Naive thymus-derived CD8-positive, alpha-beta T cell (primary cell): ENCODE measurements around the gene ANKIB1. TPM values are rescaled to one million over a fixed set of nuclear protein-coding genes. Genes with fewer than 3 reads are reported as not detected.

Source experiments
- ATAC-seq, 2 donors: fragments of 150-1000 bp; cut with Tn5 transposase in 1 of 2; sonication (Bioruptor Pico), chemical (Tn5 transposase) in 1 of 2; 1 replicate in 1 of 2; 2 replicates in 1 of 2; pipeline ENCODE4 v1.10.0; 2021; ENCODE audit warnings: mild to moderate bottlenecking in 2 of 2, moderate library complexity in 2 of 2
- POLR2A ChIA-PET: fragments of 350-600 bp; sonication (Branson Sonifier 250); formaldehyde crosslinking; loops from one replicate; lab custom pipeline; 2021; ENCODE audit warnings: antibody characterized with exemption; lab: Charles Lee
- DNase-seq, 10 donors: peaks; one replicate each; pipeline versions ENCODE4 v3.0.0 to v3.0.0-alpha.2; 2020 to 2022
- H3K27ac Mint-ChIP-seq, 10 donors: one replicate each; pipeline ENCODE4 v1.8.0; 2020 to 2022; ENCODE audit warnings: mild to moderate bottlenecking in 10 of 10, mixed read lengths in 10 of 10, moderate library complexity in 4 of 10, inconsistent platforms in 1 of 10
- H3K27me3 Mint-ChIP-seq, 5 donors: one replicate each; pipeline ENCODE4 v1.8.0; 2021 to 2022; ENCODE audit warnings: mixed read lengths in 5 of 5
- H3K36me3 Mint-ChIP-seq, 3 donors: one replicate each; pipeline ENCODE4 v1.8.0; 2020 to 2022; ENCODE audit warnings: mixed read lengths in 3 of 3, mild to moderate bottlenecking in 2 of 3, inconsistent platforms in 1 of 3
- H3K4me1 Mint-ChIP-seq, 4 donors: one replicate each; pipeline ENCODE4 v1.8.0; 2021 to 2022; ENCODE audit warnings: mixed read lengths in 4 of 4
- H3K4me3 Mint-ChIP-seq, 10 donors: one replicate each; pipeline ENCODE4 v1.8.0; 2020 to 2022; ENCODE audit warnings: mild to moderate bottlenecking in 10 of 10, mixed read lengths in 10 of 10, moderate library complexity in 6 of 10, inconsistent platforms in 1 of 10
- H3K9me3 Mint-ChIP-seq, 9 donors: one replicate each; pipeline ENCODE4 v1.8.0; 2020 to 2022; ENCODE audit warnings: mixed read lengths in 9 of 9, mild to moderate bottlenecking in 3 of 9, inconsistent platforms in 1 of 9, moderate library complexity in 1 of 9
- polyA plus RNA-seq, 3 donors: library from polyadenylated mRNA; unstranded; fragments of 300-500 nt; fragmentation: Illumina TruSeq; gene quantifications; one replicate each; pipeline ENCODE4 v1.2.3, GENCODE V29; 2021
- total RNA-seq, 8 experiments: library from RNA in 2 of 8; stranded (reverse) in 2 of 8; gene quantifications; one replicate each; pipeline ENCODE4 v1.2.3 and lab custom pipeline; 2021 to 2026

ANKIB1 gene
- total and polyA plus RNA-seq, 5 experiments from 2014 or later: 5.1 to 91.0 (median 12.7) TPM

DNA sequence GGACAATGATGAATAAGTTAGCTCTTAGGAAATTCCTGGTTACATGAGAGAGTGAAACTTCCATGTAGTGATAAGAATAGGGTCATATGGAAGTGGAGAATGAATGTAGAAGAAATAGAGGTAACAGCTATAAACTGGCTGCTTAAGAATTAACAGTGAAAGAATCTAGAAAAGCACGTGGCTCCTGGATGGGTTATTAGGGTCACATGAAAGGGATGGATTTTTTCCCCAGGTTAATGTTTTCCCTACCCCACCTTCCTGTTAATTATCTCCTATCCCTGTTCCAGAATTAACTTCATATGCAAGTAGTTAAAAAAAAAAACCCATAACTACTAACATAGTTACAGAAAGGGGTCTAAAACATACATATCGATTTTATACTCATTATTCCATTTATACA, 58.0 kb downstream of the ANKIB1 start:
- Mint-ChIP-seq H3K27ac (peak overlapping the region in 1 of 10 donors; percentile 70), H3K4me3 (no peak overlapping the region), H3K36me3 (peaks cover 6 to 40% (median 23%) of the 10 kb centered on the region in 3 donors), H3K27me3 (no peaks in the 10 kb centered on the region), H3K4me1 (peaks cover 0 to 3% (median 1%) of the 10 kb centered on the region in 4 donors), H3K9me3 (no peaks in the 10 kb centered on the region)
- POLR2A ChIA-PET: no interaction called here
- DNase-seq (no peak), ATAC-seq (no peak)

DNA sequence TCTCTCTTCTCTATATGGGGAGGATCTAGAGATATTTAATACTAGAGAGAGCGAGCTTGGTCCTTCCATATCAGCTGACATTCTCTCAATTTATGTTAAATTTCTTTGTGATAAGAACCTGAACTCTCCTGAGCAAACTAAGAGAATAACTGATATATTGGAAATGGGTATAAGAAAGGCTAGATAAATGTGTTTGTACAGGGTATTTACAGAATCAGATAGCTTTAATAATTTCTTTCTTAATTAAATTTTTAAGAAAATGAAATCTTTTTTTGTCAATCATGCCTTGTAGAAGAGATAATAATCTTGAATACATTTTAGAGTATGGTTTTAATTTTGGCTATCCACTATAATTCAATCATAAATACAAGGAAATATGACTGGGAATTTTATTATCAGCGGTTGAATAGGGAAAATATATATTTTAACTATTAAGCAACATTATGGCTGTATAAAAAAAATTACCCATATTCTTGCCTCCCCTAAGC, 58.7 kb downstream of the ANKIB1 start:
- Mint-ChIP-seq H3K36me3 (peaks cover 6 to 39% (median 17%) of the 10 kb centered on the region in 3 donors), H3K27ac (no peak overlapping the region), H3K4me1 (peaks cover 0 to 3% (median 1%) of the 10 kb centered on the region in 4 donors)

DNA sequence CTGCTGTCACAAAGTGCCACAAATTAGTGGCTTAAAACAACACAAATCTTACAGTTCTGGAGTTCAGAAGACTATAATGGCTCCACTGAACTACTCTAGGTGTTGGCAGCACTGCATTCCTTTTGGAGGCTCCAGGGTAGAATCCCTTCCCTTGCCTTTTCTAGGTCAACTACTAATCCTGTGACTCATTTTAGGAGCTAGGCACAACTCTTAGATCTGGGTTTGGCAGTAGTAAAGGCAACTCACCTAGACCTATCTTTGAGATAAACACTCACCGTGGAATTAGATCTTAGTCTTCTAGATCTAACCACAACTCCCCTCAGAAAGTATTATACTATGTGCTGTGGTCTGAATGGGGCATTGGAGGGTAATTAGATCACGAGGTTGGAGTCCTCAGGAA, 60.4 kb downstream of the ANKIB1 start:
- no peaks in the 10 kb centered on the region for H3K9me3 Mint-ChIP-seq
- DNase-seq (no peak), ATAC-seq (no peak)
- H3K4me3 Mint-ChIP-seq: no peak overlapping the region
- no peaks in the 10 kb centered on the region for H3K27me3 Mint-ChIP-seq
- peaks cover 0 to 3% (median 1%) of the 10 kb centered on the region in 4 donors for H3K4me1 Mint-ChIP-seq
- H3K36me3 Mint-ChIP-seq: peaks cover under 1 to 33% (median 10%) of the 10 kb centered on the region in 3 donors
- H3K27ac Mint-ChIP-seq: peak overlapping the region in 2 of 10 donors; percentile 12 to 63
- POLR2A ChIA-PET: no interaction called here

More for the DNA sequence above, 58.7 kb downstream of the ANKIB1 start:
- ATAC-seq (no peak), DNase-seq (no peak)
- POLR2A ChIA-PET: no interaction called here
- Mint-ChIP-seq H3K9me3 (no peaks in the 10 kb centered on the region), H3K4me3 (no peak overlapping the region), H3K27me3 (no peaks in the 10 kb centered on the region)

DNA sequence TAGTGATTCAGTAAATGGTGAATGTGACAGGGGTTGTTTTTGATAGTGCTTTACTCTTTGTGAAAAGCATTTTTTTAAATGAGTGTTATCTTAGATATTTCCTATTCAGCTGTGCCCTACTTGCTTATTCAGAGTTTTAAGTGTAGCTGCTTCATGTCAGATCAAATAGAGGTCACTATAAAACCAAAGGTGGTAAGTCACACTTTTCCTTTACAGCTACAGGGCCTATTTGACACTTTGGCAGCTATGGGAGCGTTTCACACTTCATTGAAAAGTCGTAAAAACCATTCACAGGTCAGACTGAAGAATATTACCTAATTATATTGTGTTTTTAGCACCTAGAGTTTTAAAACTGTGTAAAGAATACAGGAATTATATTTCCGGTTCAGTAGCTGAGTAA, 67.3 kb downstream of the ANKIB1 start:
- ATAC-seq (no peak), DNase-seq (no peak)
- Mint-ChIP-seq H3K36me3 (peaks cover 0 to 28% (median 10%) of the 10 kb centered on the region in 3 donors), H3K4me1 (no peaks in the 10 kb centered on the region), H3K27me3 (no peaks in the 10 kb centered on the region), H3K9me3 (no peaks in the 10 kb centered on the region), H3K4me3 (no peak overlapping the region), H3K27ac (no peak overlapping the region)
- POLR2A ChIA-PET: no interaction called here

DNA sequence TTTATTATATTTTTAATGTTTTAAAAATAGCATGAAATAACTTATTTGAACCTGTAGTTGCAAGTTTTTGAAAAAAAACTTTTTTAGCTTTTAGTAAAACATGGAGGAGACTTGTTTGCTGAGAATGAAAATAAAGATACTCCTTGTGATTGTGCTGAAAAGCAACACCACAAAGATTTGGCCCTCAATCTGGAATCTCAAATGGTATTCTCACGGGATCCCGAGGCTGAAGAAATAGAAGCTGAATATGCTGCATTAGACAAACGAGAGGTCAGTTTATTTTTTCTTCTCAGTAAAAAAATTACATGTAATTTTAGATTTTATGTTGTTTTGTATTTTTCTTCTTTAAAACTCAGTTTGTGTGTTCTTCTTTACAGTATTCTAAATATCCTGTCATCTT, 73.5 kb downstream of the ANKIB1 start:
- no peak for ATAC-seq
- POLR2A ChIA-PET: no interaction called here
- Mint-ChIP-seq H3K36me3 (peaks cover 6 to 19% (median 18%) of the 10 kb centered on the region in 3 donors), H3K9me3 (no peaks in the 10 kb centered on the region), H3K27ac (no peak overlapping the region), H3K4me1 (peaks cover 0 to 5% (median 1%) of the 10 kb centered on the region in 4 donors), H3K4me3 (no peak overlapping the region), H3K27me3 (no peaks in the 10 kb centered on the region)
- DNase-seq: no peak

DNA sequence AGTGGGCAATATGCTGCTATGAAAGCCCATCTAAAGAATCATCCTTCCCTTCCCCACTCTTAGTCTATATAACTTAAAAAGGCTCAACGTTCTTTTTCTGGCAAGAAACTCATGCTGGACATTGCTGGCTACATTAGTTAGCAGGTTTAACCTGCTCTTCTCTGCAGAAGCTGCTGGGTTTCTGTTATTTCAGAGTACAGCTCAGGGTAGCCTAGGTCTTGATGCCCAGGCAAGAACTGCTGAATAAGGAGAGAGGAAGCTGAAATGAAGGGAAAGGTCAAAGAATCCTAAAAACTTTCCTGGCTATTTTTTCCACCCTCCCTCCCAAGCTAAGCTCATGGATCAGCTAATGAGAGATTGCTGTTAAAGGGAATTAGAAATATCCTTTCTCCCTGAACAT, 79.4 kb downstream of the ANKIB1 start:
- peaks cover 10 to 38% (median 20%) of the 10 kb centered on the region in 3 donors for H3K36me3 Mint-ChIP-seq
- no peak for ATAC-seq
- no peak overlapping the region for H3K4me3 Mint-ChIP-seq
- H3K27me3 Mint-ChIP-seq: no peaks in the 10 kb centered on the region
- peak overlapping the region in 2 of 10 donors; percentile 1 to 24 for H3K27ac Mint-ChIP-seq
- no peak for DNase-seq
- no peaks in the 10 kb centered on the region for H3K9me3 Mint-ChIP-seq
- H3K4me1 Mint-ChIP-seq: peaks cover 0 to 7% (median 5%) of the 10 kb centered on the region in 4 donors
- POLR2A ChIA-PET: no interaction called here

DNA sequence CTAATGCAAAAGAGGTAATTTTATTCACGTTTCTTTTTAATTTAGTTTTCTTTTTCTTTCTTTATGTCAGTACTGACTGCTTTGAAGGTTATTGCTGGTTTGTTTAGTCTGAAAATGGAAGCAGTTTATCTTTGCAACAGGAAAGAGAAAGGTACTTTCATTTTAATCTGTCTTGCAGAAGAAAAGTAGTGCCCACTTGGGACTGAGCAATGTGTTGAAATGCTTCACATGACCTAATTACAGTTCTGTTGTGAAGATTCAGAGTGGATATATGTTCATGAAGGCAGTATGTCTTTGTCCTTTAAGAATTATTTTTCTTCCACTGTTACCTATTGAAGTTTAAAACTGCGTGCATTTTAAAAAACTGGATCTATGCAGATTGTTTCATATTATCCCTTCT, 80.1 kb downstream of the ANKIB1 start:
- POLR2A ChIA-PET: no interaction called here
- peaks cover 6 to 34% (median 18%) of the 10 kb centered on the region in 3 donors for H3K36me3 Mint-ChIP-seq
- peaks cover 0 to 7% (median 5%) of the 10 kb centered on the region in 4 donors for H3K4me1 Mint-ChIP-seq
- peak overlapping the region in 1 of 10 donors; percentile 2 for H3K27ac Mint-ChIP-seq
- no peaks in the 10 kb centered on the region for H3K9me3 Mint-ChIP-seq
- DNase-seq (no peak), ATAC-seq (no peak)
- no peak overlapping the region for H3K4me3 Mint-ChIP-seq
- no peaks in the 10 kb centered on the region for H3K27me3 Mint-ChIP-seq

DNA sequence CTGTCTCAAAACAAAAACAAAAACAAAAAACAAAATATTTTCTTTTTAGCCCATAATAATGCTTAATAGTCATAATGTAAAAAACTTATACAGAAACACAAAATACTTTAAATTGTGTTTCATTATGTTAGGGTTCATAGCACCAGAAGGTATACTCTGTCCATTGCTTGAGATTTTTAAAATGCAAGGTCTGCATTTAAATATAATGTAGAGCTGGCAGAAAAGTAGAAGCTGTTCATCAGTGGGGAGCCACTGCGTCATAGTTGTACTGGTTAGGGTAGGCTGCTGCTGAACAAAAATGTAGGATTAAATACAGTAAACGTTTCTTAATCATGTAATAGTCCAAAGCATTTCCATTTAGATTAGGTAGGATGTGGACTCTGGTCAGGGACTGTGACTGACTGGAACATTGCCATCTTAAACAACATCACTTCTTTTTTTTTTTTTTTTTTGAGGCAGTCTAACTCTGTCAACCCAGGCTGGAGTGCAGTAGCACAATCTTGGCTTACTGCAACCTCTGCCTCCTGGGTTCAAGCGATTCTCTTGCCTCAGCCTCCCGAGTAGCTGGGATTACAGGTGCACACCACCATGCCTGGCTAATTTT, 85.2 kb downstream of the ANKIB1 start:
- Mint-ChIP-seq H3K9me3 (peaks cover 0 to 10% (median 1%) of the 10 kb centered on the region in 9 donors), H3K4me1 (peaks cover 0 to 4% (median 1%) of the 10 kb centered on the region in 4 donors), H3K27ac (no peak overlapping the region), H3K36me3 (peaks cover 13 to 55% (median 43%) of the 10 kb centered on the region in 3 donors), H3K27me3 (no peaks in the 10 kb centered on the region), H3K4me3 (no peak overlapping the region)
- DNase-seq (no peak), ATAC-seq (no peak)
- POLR2A ChIA-PET: no interaction called here

DNA sequence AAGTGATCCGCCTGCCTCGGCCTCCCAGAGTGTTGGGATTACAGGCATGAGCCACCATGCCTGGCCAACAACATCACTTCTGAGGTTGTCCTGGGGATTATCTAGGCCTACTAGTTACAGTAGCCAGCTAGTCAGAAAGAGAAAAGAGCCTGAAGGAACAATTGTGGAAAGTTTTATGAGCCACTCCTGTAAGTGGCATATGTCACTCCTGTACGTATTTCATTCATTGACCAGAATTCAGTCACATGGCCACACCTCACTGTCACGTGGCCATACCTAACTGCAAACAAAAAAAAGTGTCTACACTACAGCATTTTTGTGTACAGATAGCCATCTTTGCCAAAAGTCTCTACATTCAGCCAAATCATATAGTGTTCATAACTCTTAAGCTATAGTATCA, 85.7 kb downstream of the ANKIB1 start:
- Mint-ChIP-seq H3K9me3 (peaks cover 0 to 13% (median 1%) of the 10 kb centered on the region in 9 donors), H3K27ac (no peak overlapping the region), H3K27me3 (no peaks in the 10 kb centered on the region), H3K36me3 (peaks cover 16 to 55% (median 47%) of the 10 kb centered on the region in 3 donors), H3K4me1 (peaks cover 0 to 3% (median 0%) of the 10 kb centered on the region in 4 donors), H3K4me3 (no peak overlapping the region)
- POLR2A ChIA-PET: no interaction called here
- DNase-seq: no peak
- ATAC-seq: no peak

DNA sequence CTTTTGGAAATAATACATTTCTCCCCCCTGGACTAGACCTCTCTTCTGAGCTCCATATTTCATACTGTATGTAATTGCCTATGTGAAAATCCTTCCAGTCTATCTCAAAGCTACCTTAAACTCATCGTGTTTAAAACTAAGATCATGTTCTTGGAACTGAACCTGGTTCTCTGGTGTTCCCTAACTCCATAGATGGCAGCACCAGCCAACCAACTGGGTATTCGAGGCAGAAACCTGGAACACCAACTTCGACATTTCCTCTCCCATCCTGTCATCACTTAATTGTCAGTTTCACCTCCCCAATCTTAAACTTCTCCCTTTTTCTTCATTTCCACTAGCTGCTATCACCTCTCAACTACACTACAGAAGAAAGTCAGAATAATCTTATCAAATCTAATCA, 87.0 kb downstream of the ANKIB1 start:
- peaks cover 0 to 13% (median 1%) of the 10 kb centered on the region in 9 donors for H3K9me3 Mint-ChIP-seq
- no peaks in the 10 kb centered on the region for H3K27me3 Mint-ChIP-seq
- DNase-seq (no peak), ATAC-seq (no peak)
- H3K4me1 Mint-ChIP-seq: peaks cover 0 to 3% (median 0%) of the 10 kb centered on the region in 4 donors
- no peak overlapping the region for H3K27ac Mint-ChIP-seq
- POLR2A ChIA-PET: no interaction called here
- H3K36me3 Mint-ChIP-seq: peaks cover 20 to 57% (median 47%) of the 10 kb centered on the region in 3 donors
- H3K4me3 Mint-ChIP-seq: no peak overlapping the region

DNA sequence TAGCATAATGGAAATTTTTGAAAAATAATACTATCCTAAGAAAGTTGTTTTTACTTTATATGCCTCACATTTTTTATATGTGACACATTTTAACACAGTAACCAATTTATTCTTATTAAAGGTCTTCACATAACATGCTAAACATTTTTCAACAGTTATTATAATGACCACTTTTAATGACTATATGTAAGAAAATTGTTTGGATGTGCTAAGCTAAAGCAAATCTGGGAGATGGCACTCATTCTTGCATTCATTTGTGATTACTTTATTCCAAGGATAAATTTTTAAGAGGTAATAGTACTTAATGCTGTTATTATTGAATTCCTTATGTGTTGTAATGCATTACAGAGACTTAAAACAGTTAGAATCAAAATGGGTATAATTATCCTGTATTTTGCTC, 88.1 kb downstream of the ANKIB1 start:
- POLR2A ChIA-PET: no interaction called here
- H3K27me3 Mint-ChIP-seq: no peaks in the 10 kb centered on the region
- no peak for ATAC-seq
- H3K36me3 Mint-ChIP-seq: peaks cover 20 to 54% (median 43%) of the 10 kb centered on the region in 3 donors
- H3K27ac Mint-ChIP-seq: no peak overlapping the region
- DNase-seq: no peak
- no peak overlapping the region for H3K4me3 Mint-ChIP-seq
- peaks cover 0 to 13% (median 1%) of the 10 kb centered on the region in 9 donors for H3K9me3 Mint-ChIP-seq
- H3K4me1 Mint-ChIP-seq: peaks cover 0 to 3% (median 0%) of the 10 kb centered on the region in 4 donors

DNA sequence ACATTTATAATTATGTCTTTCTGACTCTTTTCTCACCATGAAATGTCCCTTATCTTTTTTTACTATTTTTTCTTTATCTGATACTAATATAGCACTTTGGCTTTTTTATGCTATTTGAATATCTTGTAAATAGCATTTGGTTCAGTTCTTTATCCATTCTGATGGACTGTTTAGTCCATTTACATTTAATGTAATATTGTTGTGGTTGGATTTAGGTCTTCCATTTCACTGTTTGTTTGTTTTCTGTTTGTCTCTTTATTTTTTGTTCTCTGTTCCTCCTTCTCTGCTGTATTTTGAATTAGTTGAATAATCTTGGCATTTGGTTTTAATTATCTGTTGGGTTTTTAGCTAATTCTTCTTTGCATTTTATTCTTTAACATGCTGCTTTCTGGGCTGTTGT, 89.8 kb downstream of the ANKIB1 start:
- Mint-ChIP-seq H3K27ac (no peak overlapping the region), H3K9me3 (peaks cover 0 to 13% (median 1%) of the 10 kb centered on the region in 9 donors), H3K4me3 (no peak overlapping the region), H3K36me3 (peaks cover 14 to 46% (median 36%) of the 10 kb centered on the region in 3 donors), H3K4me1 (no peaks in the 10 kb centered on the region), H3K27me3 (no peaks in the 10 kb centered on the region)
- DNase-seq (no peak), ATAC-seq (no peak)
- POLR2A ChIA-PET: no interaction called here

DNA sequence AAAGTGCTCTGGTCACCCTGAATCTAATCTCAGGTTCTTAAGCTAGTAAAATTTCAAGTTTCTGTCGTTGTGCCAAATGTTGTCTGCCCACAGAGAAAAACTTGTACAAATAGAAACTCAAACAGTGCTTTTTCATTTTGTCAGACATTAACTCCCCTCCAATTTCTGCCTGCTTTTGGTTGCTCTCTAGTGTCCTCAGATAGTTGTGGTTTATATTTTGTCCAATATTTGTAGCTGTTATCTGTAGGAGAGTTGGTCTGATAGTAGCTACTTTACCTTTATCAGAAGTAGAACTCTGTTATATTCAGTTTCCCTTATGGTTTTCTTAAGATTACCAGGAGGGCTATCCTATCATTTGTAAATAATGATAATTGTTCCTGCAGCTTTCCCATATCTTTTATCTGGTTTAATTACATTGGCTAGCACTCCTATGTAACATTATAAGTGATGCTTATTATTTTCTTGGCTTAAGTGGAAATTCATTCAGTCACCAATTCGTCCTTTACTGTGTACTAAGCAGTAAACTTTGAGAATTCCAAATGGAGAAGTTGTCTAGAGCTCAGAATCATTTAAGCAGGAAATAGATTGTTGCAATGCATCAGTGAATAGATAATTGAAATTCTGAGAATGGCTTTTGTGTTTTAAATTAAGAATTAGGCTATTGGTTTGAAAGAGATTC, 91.0 kb downstream of the ANKIB1 start:
- H3K4me1 Mint-ChIP-seq: no peaks in the 10 kb centered on the region
- peaks cover 0 to 13% (median 1%) of the 10 kb centered on the region in 9 donors for H3K9me3 Mint-ChIP-seq
- ATAC-seq (no peak), DNase-seq (no peak)
- H3K27ac Mint-ChIP-seq: peak overlapping the region in 1 of 10 donors; percentile 44
- POLR2A ChIA-PET: interaction anchor here (0.6 kb wide), 1 partner anchor 87 kb away, joined by 3 read pairs; no protein-coding TSS in a partner anchor
- H3K4me3 Mint-ChIP-seq: no peak overlapping the region
- no peaks in the 10 kb centered on the region for H3K27me3 Mint-ChIP-seq
- H3K36me3 Mint-ChIP-seq: peaks cover 14 to 39% (median 28%) of the 10 kb centered on the region in 3 donors
